Psoas muscle (tissue), 8 donors: Measurements from ENCODE around the gene GALNT4. TPM values are rescaled to one million over a fixed set of nuclear protein-coding genes. Genes with fewer than 3 reads are reported as not detected.

Experiments used
- ATAC-seq, 4 donors: fragments of 200-7000 bp; cut with Tn5 transposase; one replicate each; pipeline ENCODE4 v1.9.1; 2020; ENCODE audit warnings: moderate library complexity in 3 of 4, mild to moderate bottlenecking in 2 of 4
- DNase-seq, 2 donors: peaks; one replicate each; pipeline ENCODE4 v3.0.0-alpha.2; 2020
- H3K27ac ChIP-seq: fragments of 200-600 bp; one replicate; pipeline ENCODE4 v1.8.0; 2022
- H3K27me3 ChIP-seq, 3 donors: fragments of 200-600 bp in 1 of 3; one replicate each; pipeline versions ENCODE4 v1.6.1 to v1.8.0; 2013 to 2022; ENCODE audit warnings: low read length in 2 of 3, mild to moderate bottlenecking in 2 of 3, moderate library complexity in 1 of 3; ENCODE audit not compliant: insufficient read depth in 3 of 3
- H3K36me3 ChIP-seq, 2 donors: fragments of 200-600 bp in 1 of 2; one replicate each; pipeline versions ENCODE4 v1.6.1 to v1.8.0; 2013 to 2022; ENCODE audit warnings: low read depth in 1 of 2, mild to moderate bottlenecking in 1 of 2, moderate library complexity in 1 of 2; ENCODE audit not compliant: insufficient read depth in 1 of 2
- H3K4me1 ChIP-seq: fragments of 200-600 bp; one replicate; pipeline ENCODE4 v1.8.0; 2022
- H3K4me3 ChIP-seq: fragments of 200-600 bp; one replicate; pipeline ENCODE4 v1.8.0; 2022; ENCODE audit warnings: mild to moderate bottlenecking
- H3K9me3 ChIP-seq: fragments of 200-600 bp; one replicate; pipeline ENCODE4 v1.8.0; 2022
- WGBS, 3 donors: extraction: QIAGEN DNeasy Blood & Tissue Kit; methylation state at CpG; one replicate each; pipeline versions ENCODE4 v1.1.6 to v1.1.7; 2013; 5-methylcytosine and 5-hydroxymethylcytosine counted together
- intact Hi-C, 2 donors: fragments of 100-400 bp; cut with DNase I; formaldehyde crosslinking; loops; one replicate each; pipeline versions ENCODE4 v1.11.0 to v1.14.2; 2022
- polyA plus RNA-seq, 3 donors: library from polyadenylated mRNA; stranded (reverse); fragments of 200-250 nt; gene quantifications; one replicate each; pipeline ENCODE4 v1.2.3, GENCODE V29; 2013
- total RNA-seq, 4 donors: library from RNA; stranded (reverse); fragmentation: NEBNext Ultra II Directional in 2 of 4; extraction: Animal tissue kit (Norgen Biotek cat#: 25700) in 2 of 4; gene quantifications; one replicate each; pipeline versions ENCODE4 v1.2.1 to v1.2.4, GENCODE V29; 2021 to 2023
- TF ChIP-seq, protein P1 (sequence below): fragments of 200-600 bp; IDR thresholded peaks from one replicate; pipeline ENCODE4 v1.8.0; 2022; ENCODE audit warnings: antibody characterized with exemption
- donor health status: healthy with polysubstance abuse.
- donor health status: DM: no; HTN: no; CAD: no; lungs with moderate emphysema.
- donor health status: Bipolar disorder and iron deficiency.
- donor health status: healthy.
- donor health status: DM: yes; HTN: yes; CAD: no.
- donor health status: DM: no; HTN: no; CAD: no.
- donor health status: DM: no; HTN: no; CAD: no.
- donor health status: DM: yes; HTN: yes; CAD: no.

Gene GALNT4
- total and polyA plus RNA-seq, 7 donors = 0.42 to 1.6 (median 1.2) TPM

DNA sequence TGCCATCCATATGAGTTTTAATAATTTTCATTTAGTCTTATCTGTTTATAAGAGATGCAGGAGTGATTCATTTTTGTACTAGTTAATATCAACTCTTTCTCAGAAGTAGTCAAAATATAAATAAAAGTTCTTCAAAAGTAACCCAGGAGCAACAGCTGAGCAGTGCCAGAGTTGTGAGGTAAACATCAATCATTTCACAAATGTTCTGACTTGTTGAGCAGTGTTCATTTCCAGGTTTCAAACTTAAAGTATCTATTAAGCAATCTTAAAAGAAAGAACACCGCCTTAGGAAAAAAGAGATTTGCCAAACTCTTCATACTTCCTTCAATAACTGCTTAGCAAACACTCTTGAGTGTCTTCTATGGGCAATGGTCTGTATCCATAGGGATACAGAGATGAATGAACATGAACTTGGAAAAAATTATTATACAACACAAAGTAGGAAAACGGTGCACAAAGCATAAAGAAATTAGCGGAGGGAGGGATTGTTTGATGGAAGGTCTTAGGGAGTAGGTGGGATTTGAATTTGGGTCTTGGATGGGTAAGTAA, 43.2 kb upstream of the GALNT4 start:
- DNase-seq = no peak
- no peak for ATAC-seq
- H3K4me3 ChIP-seq = no peak overlapping the region
- intact Hi-C loops = no loop called here
- H3K9me3 ChIP-seq = no peaks in the 10 kb centered on the region
- 93 to 97% (median 95%) methylated on average over 3 of the region's 3 CpGs for WGBS, 3 donors
- no peaks in the 10 kb centered on the region for H3K4me1 ChIP-seq
- H3K27me3 ChIP-seq = no peaks in the 10 kb centered on the region
- H3K27ac ChIP-seq = no peak overlapping the region
- no peaks in the 10 kb centered on the region for H3K36me3 ChIP-seq
- TF ChIP-seq, protein P1, sequence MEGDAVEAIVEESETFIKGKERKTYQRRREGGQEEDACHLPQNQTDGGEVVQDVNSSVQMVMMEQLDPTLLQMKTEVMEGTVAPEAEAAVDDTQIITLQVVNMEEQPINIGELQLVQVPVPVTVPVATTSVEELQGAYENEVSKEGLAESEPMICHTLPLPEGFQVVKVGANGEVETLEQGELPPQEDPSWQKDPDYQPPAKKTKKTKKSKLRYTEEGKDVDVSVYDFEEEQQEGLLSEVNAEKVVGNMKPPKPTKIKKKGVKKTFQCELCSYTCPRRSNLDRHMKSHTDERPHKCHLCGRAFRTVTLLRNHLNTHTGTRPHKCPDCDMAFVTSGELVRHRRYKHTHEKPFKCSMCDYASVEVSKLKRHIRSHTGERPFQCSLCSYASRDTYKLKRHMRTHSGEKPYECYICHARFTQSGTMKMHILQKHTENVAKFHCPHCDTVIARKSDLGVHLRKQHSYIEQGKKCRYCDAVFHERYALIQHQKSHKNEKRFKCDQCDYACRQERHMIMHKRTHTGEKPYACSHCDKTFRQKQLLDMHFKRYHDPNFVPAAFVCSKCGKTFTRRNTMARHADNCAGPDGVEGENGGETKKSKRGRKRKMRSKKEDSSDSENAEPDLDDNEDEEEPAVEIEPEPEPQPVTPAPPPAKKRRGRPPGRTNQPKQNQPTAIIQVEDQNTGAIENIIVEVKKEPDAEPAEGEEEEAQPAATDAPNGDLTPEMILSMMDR = no peak

DNA sequence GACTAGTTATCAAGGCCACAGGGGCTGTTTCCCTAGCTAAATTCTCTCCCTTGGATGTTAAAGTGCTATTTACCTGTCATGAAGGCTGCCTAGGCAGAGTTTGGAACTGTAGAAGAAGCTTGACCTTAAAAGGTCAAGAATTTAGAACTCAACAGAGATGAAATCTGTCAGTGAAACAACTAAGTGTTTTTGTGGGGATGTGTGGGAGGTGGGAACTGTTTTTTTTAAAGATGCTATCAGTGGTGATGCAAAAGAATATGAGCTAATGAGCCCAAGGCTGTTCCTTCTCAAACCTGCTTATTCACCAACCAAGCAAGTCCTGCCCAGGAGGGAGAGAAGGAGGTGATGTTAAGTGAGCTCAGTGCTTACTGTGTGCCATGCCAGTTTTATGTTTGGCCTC, 42.0 kb upstream of the GALNT4 start:
- H3K4me1 ChIP-seq = no peaks in the 10 kb centered on the region
- H3K4me3 ChIP-seq = no peak overlapping the region
- no peak overlapping the region for H3K27ac ChIP-seq
- H3K9me3 ChIP-seq = no peaks in the 10 kb centered on the region
- H3K36me3 ChIP-seq = no peaks in the 10 kb centered on the region
- TF ChIP-seq, protein P1 = no peak
- intact Hi-C loops = no loop called here
- no peaks in the 10 kb centered on the region for H3K27me3 ChIP-seq
- DNase-seq (no peak), ATAC-seq (no peak)

DNA sequence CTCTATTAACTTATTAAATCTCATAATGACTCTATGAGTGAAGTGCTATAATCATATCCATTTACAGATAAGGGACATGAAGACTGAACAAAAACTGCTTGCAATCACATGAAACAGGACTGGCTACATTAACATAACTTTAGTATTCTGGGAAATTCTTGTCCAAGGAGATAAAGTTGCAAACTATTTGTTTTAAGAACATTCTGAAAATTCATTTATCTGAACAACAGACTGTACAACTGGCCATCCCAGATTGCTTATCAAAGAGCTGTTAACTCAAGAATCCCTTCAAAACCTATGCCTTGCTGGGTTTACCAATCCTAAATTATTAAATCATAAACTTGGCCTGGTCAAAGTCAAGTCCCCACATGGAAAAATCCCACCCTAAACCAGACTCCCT, 40.4 kb upstream of the GALNT4 start:
- DNase-seq = no peak
- no peaks in the 10 kb centered on the region for H3K36me3 ChIP-seq
- H3K4me1 ChIP-seq = no peaks in the 10 kb centered on the region
- no peak for ATAC-seq
- no peaks in the 10 kb centered on the region for H3K9me3 ChIP-seq
- TF ChIP-seq, protein P1 = no peak
- intact Hi-C loops = no loop called here
- H3K27me3 ChIP-seq = no peaks in the 10 kb centered on the region
- no peak overlapping the region for H3K27ac ChIP-seq
- no peak overlapping the region for H3K4me3 ChIP-seq

DNA sequence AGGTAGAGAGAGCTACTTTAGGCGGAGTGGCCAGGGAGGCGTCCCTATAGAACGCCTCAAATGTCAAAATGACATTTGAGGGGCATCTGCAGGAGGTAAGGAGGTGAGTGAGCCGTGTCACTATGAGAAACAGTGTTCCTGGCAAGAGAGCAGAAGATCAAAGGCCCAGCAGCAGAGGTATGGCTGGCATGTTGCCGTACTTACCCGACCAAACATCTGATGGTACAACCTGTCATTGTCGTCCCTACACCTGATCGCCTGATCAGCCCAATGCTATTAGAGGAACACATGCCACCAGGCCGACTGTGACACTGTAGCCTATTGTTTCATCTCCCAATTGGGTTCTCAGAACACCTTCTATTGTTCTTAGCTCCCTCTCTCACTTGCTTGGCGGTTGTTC, 35.2 kb upstream of the GALNT4 start:
- Histone ChIP-seq H3K36me3 (no peaks in the 10 kb centered on the region), H3K27me3 (no peaks in the 10 kb centered on the region), H3K4me3 (no peak overlapping the region), H3K9me3 (no peaks in the 10 kb centered on the region), H3K4me1 (no peaks in the 10 kb centered on the region), H3K27ac (no peak overlapping the region)
- TF ChIP-seq, protein P1 = no peak
- 84 to 89% (median 88%) methylated on average over 10 of the region's 10 CpGs for WGBS, 3 donors
- no peak for ATAC-seq
- no peak for DNase-seq
- intact Hi-C loops = no loop called here

DNA sequence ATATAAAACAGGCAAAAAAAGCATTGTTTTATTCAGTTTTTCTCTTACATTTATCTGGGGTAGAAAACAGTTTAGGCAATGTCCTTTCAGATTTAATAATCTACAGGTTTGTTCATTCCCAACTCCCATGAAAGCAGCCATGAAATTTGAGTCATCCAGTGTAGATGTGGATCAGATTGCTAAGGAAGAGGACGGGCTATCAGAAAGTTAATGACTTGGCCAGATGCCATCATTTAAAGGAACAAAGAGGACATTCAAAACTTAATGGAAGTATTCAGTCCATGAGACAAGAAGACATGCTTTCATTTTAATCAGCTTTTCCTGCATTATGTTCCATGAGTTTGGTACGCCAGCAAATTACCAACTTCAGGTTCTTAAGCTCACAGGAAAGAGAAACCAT, 32.4 kb upstream of the GALNT4 start:
- DNase-seq (no peak), ATAC-seq (no peak)
- intact Hi-C loops = no loop called here
- Histone ChIP-seq H3K4me3 (no peak overlapping the region), H3K36me3 (no peaks in the 10 kb centered on the region), H3K9me3 (no peaks in the 10 kb centered on the region), H3K4me1 (no peaks in the 10 kb centered on the region), H3K27me3 (no peaks in the 10 kb centered on the region), H3K27ac (no peak overlapping the region)
- 44 to 46% (median 46%) methylated on average over 2 of the region's 2 CpGs for WGBS, 3 donors
- TF ChIP-seq, protein P1 = no peak
